Activated naive CD4-positive, alpha-beta T cell treated with anti-CD3 and anti-CD28 coated beads, Interleukin-2, amount 10 ng/mL, durations not matched to agents 7 days and 5 days (primary cell): ENCODE data around the gene ALDH3A2.

Experiments
- CTCF ChIA-PET: fragments of 350-600 bp; sonication (Branson Sonifier 250); formaldehyde crosslinking; loops from one replicate; lab custom pipeline; 2021; ENCODE audit warnings: antibody characterized with exemption; lab: Charles Lee
- DNase-seq: peaks from one replicate; pipeline ENCODE4 v3.0.0-alpha.2; 2020
- H3K27ac Mint-ChIP-seq: one replicate; pipeline ENCODE4 v1.8.0; 2021; ENCODE audit warnings: mild to moderate bottlenecking, moderate library complexity, mixed read lengths
- H3K27me3 Mint-ChIP-seq: one replicate; pipeline ENCODE4 v1.8.0; 2021; ENCODE audit warnings: mild to moderate bottlenecking, mixed read lengths
- H3K36me3 Mint-ChIP-seq: one replicate; pipeline ENCODE4 v1.8.0; 2021; ENCODE audit warnings: mixed read lengths
- H3K4me1 Mint-ChIP-seq: one replicate; pipeline ENCODE4 v1.8.0; 2021; ENCODE audit warnings: mixed read lengths
- H3K4me3 Mint-ChIP-seq: one replicate; pipeline ENCODE4 v1.8.0; 2021; ENCODE audit warnings: mild to moderate bottlenecking, moderate library complexity, mixed read lengths
- H3K9me3 Mint-ChIP-seq: one replicate; pipeline ENCODE4 v1.8.0; 2021; ENCODE audit warnings: mixed read lengths

ALDH3A2 gene

DNA sequence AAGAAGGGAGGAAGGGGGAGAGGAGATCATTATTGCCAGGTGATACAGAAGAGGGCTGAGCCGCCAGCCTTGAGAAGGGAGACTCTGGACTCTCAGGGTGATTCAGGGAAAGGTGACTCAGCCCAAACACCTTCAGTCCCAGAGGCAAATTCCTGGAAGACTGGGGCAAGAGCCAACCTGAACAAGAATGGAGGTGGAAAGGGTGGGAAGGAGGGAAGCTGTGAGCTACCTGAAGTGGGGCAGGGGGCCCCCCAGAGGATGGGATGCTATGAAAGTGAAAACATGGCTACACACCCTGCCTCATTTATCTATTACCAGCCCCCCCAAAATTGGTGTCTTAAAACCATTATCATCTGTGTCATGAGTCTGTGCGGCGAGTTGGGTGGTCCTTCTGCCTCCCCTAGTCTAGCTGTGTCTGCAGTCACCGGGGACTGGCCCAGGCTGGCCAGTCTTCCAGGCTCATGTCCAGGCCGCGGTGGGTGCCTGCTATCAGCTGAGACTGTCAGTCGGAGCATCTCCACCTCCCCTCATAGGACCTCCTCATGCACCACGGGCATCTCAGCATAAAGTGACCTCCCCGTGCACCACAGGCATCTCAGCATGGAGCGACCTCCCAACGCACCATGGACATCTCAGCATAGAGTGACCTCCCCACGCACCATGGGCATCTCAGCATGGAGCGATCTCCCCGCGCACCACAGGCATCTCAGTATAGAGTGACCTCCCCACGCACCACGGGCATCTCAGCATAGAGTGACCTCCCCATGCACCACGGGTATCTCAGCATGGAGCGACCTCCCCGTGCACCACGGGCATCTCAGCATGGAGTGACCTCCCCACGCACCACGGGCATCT, 71.0 kb downstream of the ALDH3A2 start:
- CTCF ChIA-PET: interaction anchor here (0.6 kb wide), 2 partner anchors 157 to 977 kb away, joined by 3 read pairs; no protein-coding TSS in a partner anchor
- no peak for DNase-seq
- no peaks in the 10 kb centered on the region for H3K36me3 Mint-ChIP-seq
- H3K27me3 Mint-ChIP-seq: peaks cover 35% of the 10 kb centered on the region
- H3K4me3 Mint-ChIP-seq: no peak overlapping the region
- no peak overlapping the region for H3K27ac Mint-ChIP-seq
- H3K9me3 Mint-ChIP-seq: no peaks in the 10 kb centered on the region
- H3K4me1 Mint-ChIP-seq: peaks cover 8% of the 10 kb centered on the region

DNA sequence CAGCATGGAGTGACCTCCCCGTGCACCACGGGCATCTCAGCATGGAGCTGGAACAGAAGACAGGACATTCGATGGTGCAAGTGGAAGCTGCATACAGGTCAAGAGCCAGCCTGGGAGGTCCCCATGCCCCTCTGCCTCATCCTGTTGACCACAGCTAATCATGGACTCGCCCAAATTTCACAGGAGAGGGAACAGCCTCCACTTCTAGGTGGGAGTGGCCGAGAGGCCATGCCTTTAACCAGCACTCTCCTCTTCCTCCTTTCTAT, 71.6 kb downstream of the ALDH3A2 start:
- H3K36me3 Mint-ChIP-seq: no peaks in the 10 kb centered on the region
- peaks cover 13% of the 10 kb centered on the region for H3K4me1 Mint-ChIP-seq
- CTCF ChIA-PET: interaction anchor here (0.6 kb wide), 1 partner anchor 977 kb away, joined by 3 read pairs; no protein-coding TSS in a partner anchor
- H3K27ac Mint-ChIP-seq: no peak overlapping the region
- no peaks in the 10 kb centered on the region for H3K9me3 Mint-ChIP-seq
- H3K27me3 Mint-ChIP-seq: peaks cover 39% of the 10 kb centered on the region
- no peak for DNase-seq
- no peak overlapping the region for H3K4me3 Mint-ChIP-seq

DNA sequence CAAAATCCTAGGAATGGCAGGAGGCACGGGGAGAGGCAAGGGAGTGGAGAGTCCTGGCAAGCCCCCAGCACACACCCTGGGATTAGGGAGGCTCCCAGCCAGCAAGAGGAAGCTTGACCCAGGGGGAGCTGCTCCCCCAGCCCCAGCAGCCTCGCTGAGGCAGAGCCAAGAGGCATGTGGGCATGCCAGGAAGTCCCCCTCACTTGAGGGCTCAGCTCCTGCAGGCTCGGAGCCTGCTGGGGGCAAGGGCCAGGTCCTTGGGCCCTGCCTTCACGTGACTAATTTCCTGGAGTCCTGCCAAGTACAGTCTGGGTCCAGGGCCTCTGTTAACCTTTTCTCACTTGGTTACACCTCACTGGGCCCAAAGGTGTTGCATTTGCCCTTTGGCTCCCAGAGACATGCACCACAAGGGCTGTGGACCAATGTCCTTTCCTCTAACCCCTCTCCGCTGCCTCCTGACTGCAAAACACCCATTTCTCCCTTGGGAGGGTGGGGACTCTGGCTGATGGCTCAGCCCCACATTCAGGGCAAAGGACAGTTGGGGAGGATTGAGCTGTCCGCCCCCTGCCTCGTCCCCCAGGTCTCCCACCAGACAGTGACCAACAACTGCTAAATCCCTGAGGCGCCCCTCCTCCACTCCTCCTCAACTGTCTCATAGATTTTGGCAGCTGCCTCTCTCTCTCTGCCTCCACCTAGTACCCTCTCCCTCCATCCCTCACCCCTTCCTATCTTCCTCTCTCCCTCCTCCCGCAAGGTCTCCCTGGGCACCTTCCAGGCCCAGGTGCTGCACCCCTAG, 72.3 kb downstream of the ALDH3A2 start:
- peaks cover 40% of the 10 kb centered on the region for H3K27me3 Mint-ChIP-seq
- no peaks in the 10 kb centered on the region for H3K36me3 Mint-ChIP-seq
- no peaks in the 10 kb centered on the region for H3K9me3 Mint-ChIP-seq
- H3K4me1 Mint-ChIP-seq: peaks cover 17% of the 10 kb centered on the region
- DNase-seq: no peak
- CTCF ChIA-PET: interaction anchor here (1.3 kb wide), 1 partner anchor 358 kb away, joined by 3 read pairs; the partner anchor contains the start of gene B9D1
- no peak overlapping the region for H3K27ac Mint-ChIP-seq
- no peak overlapping the region for H3K4me3 Mint-ChIP-seq

DNA sequence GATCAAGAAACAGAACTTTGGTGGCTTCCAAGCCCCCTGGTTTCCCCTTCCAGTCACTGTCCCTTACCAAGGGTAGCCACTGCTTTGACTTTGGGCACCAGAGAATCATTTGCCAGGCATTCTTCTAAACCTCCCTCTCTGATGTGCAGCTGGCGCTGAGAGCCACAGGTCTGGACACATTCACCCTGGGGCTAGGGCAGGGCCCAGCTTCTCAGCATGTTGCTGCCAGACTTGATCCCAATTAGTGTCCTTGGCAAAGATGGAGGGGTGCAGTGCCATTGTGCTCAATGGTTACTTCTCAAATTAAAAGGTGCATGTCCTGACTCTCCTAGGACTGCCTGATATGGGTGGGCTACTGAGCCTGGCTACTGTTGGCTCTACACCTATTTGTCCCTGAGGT, 75.4 kb downstream of the ALDH3A2 start:
- no peak overlapping the region for H3K27ac Mint-ChIP-seq
- no peak overlapping the region for H3K4me3 Mint-ChIP-seq

DNA sequence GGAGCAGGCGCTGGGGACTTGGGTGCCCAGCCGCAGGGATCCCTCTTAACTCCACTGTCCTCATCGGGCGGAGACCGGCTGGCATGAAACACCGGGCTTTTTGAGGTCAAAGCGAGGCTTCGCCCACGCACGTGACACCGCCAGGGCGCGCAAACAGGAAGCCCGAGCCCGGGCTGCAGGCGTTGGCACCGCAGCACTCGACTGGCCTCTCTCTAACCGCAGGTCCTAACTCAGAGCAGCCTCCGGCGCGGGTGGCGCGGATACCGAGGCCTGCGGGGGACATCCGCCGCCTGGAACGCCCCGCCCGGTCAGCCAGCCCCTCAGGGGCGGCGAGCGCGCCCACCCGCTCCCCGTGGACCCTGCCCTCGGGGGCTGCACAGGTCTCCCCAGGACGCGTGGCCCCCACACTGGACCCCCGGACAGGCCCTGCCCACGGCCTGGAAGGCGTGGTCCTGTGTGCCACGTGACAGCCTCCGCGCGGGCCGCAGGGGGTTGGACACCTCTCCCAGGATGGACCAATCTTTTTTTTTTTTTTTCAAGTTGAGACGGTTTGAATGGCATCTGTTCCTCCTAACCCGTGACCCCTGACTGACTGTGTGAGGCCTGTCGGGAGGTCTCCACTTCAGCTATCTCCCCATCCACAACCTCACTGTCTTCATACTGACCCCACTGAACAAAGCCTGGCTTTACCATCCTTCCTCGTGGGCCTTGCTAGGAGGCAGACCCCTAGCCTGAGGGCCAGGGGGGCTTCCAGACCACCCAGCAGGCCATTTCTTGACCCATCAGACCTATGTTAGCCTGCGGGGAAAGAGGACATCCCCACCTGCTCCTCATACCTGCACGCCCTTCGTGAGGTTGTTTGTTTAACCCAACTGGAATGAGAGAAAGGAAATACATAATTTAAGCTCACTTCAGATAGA, 76.2 kb downstream of the ALDH3A2 start:
- DNase-seq: peak; percentile 55
- peaks cover 17% of the 10 kb centered on the region for H3K4me1 Mint-ChIP-seq
- peaks cover 33% of the 10 kb centered on the region for H3K27me3 Mint-ChIP-seq
- no peaks in the 10 kb centered on the region for H3K36me3 Mint-ChIP-seq
- no peaks in the 10 kb centered on the region for H3K9me3 Mint-ChIP-seq
- H3K4me3 Mint-ChIP-seq: peak overlapping the region; percentile 24
- peak overlapping the region; percentile 28 for H3K27ac Mint-ChIP-seq
- CTCF ChIA-PET: interaction anchor here (0.7 to 1.1 kb wide), 2 partner anchors 11 to 37 kb away, joined by 3 to 4 read pairs; no protein-coding TSS in a partner anchor

More for the DNA sequence above, 75.4 kb downstream of the ALDH3A2 start:
- DNase-seq: no peak
- H3K36me3 Mint-ChIP-seq: no peaks in the 10 kb centered on the region
- peaks cover 37% of the 10 kb centered on the region for H3K27me3 Mint-ChIP-seq
- CTCF ChIA-PET: no interaction called here
- peaks cover 17% of the 10 kb centered on the region for H3K4me1 Mint-ChIP-seq
- H3K9me3 Mint-ChIP-seq: no peaks in the 10 kb centered on the region

DNA sequence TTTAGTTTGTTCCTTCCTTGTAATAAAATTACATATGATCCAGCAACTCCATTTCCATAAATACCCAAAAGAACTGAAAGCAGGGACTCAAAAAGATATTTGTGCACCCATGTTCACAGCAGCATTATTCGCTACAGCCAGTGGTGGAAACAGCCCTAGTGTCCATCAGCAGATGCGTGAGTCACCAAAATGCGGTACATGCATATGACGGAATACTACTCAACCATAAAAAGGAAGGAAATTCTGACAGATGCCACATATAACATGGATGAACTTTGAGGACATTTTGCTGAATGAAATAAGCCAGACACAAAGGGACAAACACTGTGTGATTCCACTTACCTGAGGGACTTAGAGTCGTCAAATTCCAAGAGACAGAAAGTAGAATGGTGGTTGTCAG, 76.9 kb downstream of the ALDH3A2 start:
- Mint-ChIP-seq H3K4me1 (peaks cover 17% of the 10 kb centered on the region), H3K27me3 (peaks cover 30% of the 10 kb centered on the region), H3K36me3 (no peaks in the 10 kb centered on the region), H3K9me3 (no peaks in the 10 kb centered on the region), H3K27ac (no peak overlapping the region), H3K4me3 (no peak overlapping the region)
- CTCF ChIA-PET: interaction anchor here (0.7 to 1.1 kb wide), 2 partner anchors 10 to 37 kb away, joined by 3 to 4 read pairs; no protein-coding TSS in a partner anchor
- DNase-seq: no peak

DNA sequence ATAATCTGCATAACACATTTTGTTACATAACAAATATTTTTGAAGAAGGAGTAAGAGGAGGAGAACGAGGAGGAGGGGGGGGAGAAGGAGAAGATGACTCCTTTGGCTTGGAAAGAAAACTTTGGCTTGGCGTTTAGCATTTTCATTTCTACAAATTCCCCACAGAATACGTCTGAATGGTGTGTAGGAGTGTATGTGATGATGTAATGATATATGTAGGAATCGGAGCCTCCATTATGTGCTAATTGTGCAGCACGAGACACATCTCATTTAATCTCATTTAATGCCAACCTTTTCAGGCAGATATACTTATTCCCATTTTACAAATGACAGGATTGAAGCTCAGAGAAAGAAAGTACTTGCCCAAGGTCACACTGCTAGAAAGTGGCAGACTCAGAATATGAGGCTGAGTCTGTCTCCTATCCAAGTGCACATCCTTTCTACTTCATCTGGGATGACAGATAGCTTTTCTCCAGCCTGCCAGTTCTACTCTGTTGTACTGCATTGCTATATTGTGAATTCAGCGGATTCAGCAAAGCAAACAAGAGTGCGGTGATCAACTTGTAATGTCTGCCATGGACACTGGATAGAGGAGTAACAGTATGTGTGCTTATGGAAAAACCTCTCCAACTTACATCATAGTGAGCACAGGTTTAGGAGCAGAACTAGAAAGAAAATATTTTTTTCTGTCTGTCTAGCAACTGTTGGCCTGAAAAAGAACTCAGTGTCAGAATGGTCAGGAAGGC, 78.3 kb downstream of the ALDH3A2 start:
- DNase-seq: no peak
- no peaks in the 10 kb centered on the region for H3K36me3 Mint-ChIP-seq
- H3K9me3 Mint-ChIP-seq: no peaks in the 10 kb centered on the region
- CTCF ChIA-PET: no interaction called here
- no peak overlapping the region for H3K4me3 Mint-ChIP-seq
- peaks cover 36% of the 10 kb centered on the region for H3K27me3 Mint-ChIP-seq
- no peak overlapping the region for H3K27ac Mint-ChIP-seq
- H3K4me1 Mint-ChIP-seq: peaks cover 17% of the 10 kb centered on the region
